GM15510 (cell line): ENCODE results near the gene CMIP.

ENCODE experiments used
- POLR2A ChIP-seq: IDR thresholded peaks from 3 replicates; pipeline ENCODE4 v1.6.1; 2011; ENCODE audit warnings: borderline replicate concordance; ENCODE audit not compliant: insufficient read length; ENCODE audit errors: extremely low read depth

CMIP gene

GRCh38 chr16:81530296-81530721 lies 85.7 kb downstream of the CMIP start:
- TF ChIP-seq POLR2A: no peak

GRCh38 chr16:81530814-81531213 lies 86.2 kb downstream of the CMIP start:
- no peak for TF ChIP-seq POLR2A

GRCh38 chr16:81531419-81531821 lies 86.8 kb downstream of the CMIP start:
- no peak for TF ChIP-seq POLR2A

GRCh38 chr16:81532491-81533174 lies 88.0 kb downstream of the CMIP start:
- TF ChIP-seq POLR2A: no peak

- TF ChIP-seq POLR2A: no peak
Measured at GRCh38 chr16:81533175-81533507, 88.5 kb downstream of the CMIP start.

- TF ChIP-seq POLR2A: no peak
Measured at GRCh38 chr16:81535679-81536360, 91.2 kb downstream of the CMIP start.

- no peak for TF ChIP-seq POLR2A
Measured at GRCh38 chr16:81536648-81537047, 92.0 kb downstream of the CMIP start.

- TF ChIP-seq POLR2A: no peak
Measured at GRCh38 chr16:81537721-81538561, 93.3 kb downstream of the CMIP start.

GRCh38 chr16:81539009-81539758 lies 94.6 kb downstream of the CMIP start:
- TF ChIP-seq POLR2A: no peak

GRCh38 chr16:81539759-81540472 lies 95.3 kb downstream of the CMIP start:
- TF ChIP-seq POLR2A: no peak

GRCh38 chr16:81541314-81541713 lies 96.7 kb downstream of the CMIP start:
- no peak for TF ChIP-seq POLR2A

- no peak for TF ChIP-seq POLR2A
Measured at GRCh38 chr16:81542609-81543570, 98.3 kb downstream of the CMIP start.

- TF ChIP-seq POLR2A: no peak
Measured at GRCh38 chr16:81543571-81543970, 99.0 kb downstream of the CMIP start.
